NB4 (cell line): ENCODE measurements around the gene ZNF445.

ENCODE experiments used
- POLR2A ChIP-seq: IDR thresholded peaks from 2 replicates; pipeline ENCODE4 v1.6.1; 2011; ENCODE audit warnings: mild to moderate bottlenecking; ENCODE audit not compliant: insufficient read length; ENCODE audit errors: extremely low read depth
- TF ChIP-seq, protein P1 (sequence below): IDR thresholded peaks from one replicate; pipeline ENCODE4 v1.5.1; 2012; ENCODE audit warnings: low read depth, low read length
- TF ChIP-seq, protein P2 (sequence below): IDR thresholded peaks from 2 replicates; pipeline ENCODE4 v1.6.1; 2011; ENCODE audit warnings: low read depth, low read length

DNA sequence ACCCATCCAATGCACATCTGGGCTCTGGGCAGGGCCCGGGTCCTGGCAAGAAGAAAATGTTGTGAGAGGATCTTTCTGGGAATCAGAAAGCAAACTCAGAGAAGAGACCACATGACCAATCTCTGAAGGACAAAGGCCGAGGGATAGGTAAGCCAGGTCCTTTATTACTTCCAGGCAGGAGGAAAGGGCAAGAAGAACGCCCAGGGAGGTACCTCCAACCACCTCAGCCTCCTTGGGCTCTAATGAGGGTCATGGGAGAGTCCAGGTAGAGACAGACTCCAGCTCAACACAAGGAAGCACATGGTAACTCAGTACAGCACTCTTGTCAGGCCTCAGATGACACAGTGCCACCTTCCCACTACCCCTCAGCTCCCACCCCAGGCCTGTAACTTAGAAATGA lies 26.0 kb downstream of the ZNF445 start:
- TF ChIP-seq, protein P1, sequence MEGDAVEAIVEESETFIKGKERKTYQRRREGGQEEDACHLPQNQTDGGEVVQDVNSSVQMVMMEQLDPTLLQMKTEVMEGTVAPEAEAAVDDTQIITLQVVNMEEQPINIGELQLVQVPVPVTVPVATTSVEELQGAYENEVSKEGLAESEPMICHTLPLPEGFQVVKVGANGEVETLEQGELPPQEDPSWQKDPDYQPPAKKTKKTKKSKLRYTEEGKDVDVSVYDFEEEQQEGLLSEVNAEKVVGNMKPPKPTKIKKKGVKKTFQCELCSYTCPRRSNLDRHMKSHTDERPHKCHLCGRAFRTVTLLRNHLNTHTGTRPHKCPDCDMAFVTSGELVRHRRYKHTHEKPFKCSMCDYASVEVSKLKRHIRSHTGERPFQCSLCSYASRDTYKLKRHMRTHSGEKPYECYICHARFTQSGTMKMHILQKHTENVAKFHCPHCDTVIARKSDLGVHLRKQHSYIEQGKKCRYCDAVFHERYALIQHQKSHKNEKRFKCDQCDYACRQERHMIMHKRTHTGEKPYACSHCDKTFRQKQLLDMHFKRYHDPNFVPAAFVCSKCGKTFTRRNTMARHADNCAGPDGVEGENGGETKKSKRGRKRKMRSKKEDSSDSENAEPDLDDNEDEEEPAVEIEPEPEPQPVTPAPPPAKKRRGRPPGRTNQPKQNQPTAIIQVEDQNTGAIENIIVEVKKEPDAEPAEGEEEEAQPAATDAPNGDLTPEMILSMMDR, result no peak
- TF ChIP-seq, protein P2, sequence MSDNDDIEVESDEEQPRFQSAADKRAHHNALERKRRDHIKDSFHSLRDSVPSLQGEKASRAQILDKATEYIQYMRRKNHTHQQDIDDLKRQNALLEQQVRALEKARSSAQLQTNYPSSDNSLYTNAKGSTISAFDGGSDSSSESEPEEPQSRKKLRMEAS, result no peak
- TF ChIP-seq POLR2A, result no peak
